GM19455 (cell line): Measurements from ENCODE around the gene DMWD.

Source experiments
- ATAC-seq: cut with Tn5 transposase; IDR thresholded peaks from one replicate; pipeline ENCODE4 v1.9.1; 2021; ENCODE audit not compliant: unreplicated experiment

DMWD gene

GRCh38 chr19:45789035-45789786 lies 3.4 kb downstream of the DMWD start:
- ATAC-seq: no peak

GRCh38 chr19:45786533-45786894 lies 6.1 kb downstream of the DMWD start:
- no peak for ATAC-seq

GRCh38 chr19:45785781-45786532 lies 6.7 kb downstream of the DMWD start:
- ATAC-seq: no peak

- ATAC-seq: no peak
Measured at GRCh38 chr19:45785097-45785496, 7.5 kb downstream of the DMWD start.

GRCh38 chr19:45784096-45784495 lies 8.5 kb downstream of the DMWD start:
- ATAC-seq: no peak

GRCh38 chr19:45782820-45783785 lies 9.5 kb downstream of the DMWD start:
- ATAC-seq: no peak

- no peak for ATAC-seq
Measured at GRCh38 chr19:45782162-45782691, 10.4 kb downstream of the DMWD start, which contains the start of gene DMPK. Gene DMPK, minus strand, starts transcription at chr19:45782490. Its CDS starts 138 bp downstream, at chr19:45782352.

GRCh38 chr19:45781214-45782161 lies 11.2 kb downstream of the DMWD start:
- ATAC-seq: no peak

GRCh38 chr19:45780448-45781213 lies 12.0 kb downstream of the DMWD start:
- no peak for ATAC-seq

GRCh38 chr19:45780146-45780447 lies 12.5 kb downstream of the DMWD start:
- no peak for ATAC-seq

GRCh38 chr19:45779231-45780145 lies 13.2 kb downstream of the DMWD start:
- no peak for ATAC-seq

GRCh38 chr19:45778010-45778661 lies 14.5 kb downstream of the DMWD start:
- ATAC-seq: no peak

- ATAC-seq: no peak
Measured at GRCh38 chr19:45777395-45777961, 15.2 kb downstream of the DMWD start.

GRCh38 chr19:45774765-45775164 lies 17.9 kb downstream of the DMWD start:
- no peak for ATAC-seq

- no peak for ATAC-seq
Measured at GRCh38 chr19:45773384-45773783, 19.3 kb downstream of the DMWD start.

- no peak for ATAC-seq
Measured at GRCh38 chr19:45772912-45773311, 19.7 kb downstream of the DMWD start.

- ATAC-seq: no peak
Measured at GRCh38 chr19:45772130-45772840, 20.4 kb downstream of the DMWD start.
